Stomach (tissue), 4 donors: ENCODE data around the gene FRMD5.

Experiments
- POLR2A ChIP-seq, 4 donors: fragments of 450-650 bp; IDR thresholded peaks; one replicate each; pipeline ENCODE4 v1.6.1; 2016; ENCODE audit warnings: antibody characterized with exemption in 4 of 4, control low read depth in 2 of 4, mild to moderate bottlenecking in 1 of 4, moderate library complexity in 1 of 4
- POLR2AphosphoS5 ChIP-seq, 3 donors: sonication (generic); formaldehyde crosslinking; IDR thresholded peaks; one replicate each; pipeline ENCODE4 v1.6.1; 2016; ENCODE audit warnings: antibody characterized with exemption in 3 of 3
- TF ChIP-seq, protein P1 (sequence below), 7 experiments: fragments of 450-650 bp in 4 of 7; fragments of 200-600 bp in 3 of 7; sonication (generic) in 3 of 7; IDR thresholded peaks; one replicate each; pipeline ENCODE4 v1.5.1; 2016 to 2019; ENCODE audit warnings: antibody characterized with exemption in 7 of 7, control low read depth in 2 of 7, mild to moderate bottlenecking in 1 of 7

DNA sequence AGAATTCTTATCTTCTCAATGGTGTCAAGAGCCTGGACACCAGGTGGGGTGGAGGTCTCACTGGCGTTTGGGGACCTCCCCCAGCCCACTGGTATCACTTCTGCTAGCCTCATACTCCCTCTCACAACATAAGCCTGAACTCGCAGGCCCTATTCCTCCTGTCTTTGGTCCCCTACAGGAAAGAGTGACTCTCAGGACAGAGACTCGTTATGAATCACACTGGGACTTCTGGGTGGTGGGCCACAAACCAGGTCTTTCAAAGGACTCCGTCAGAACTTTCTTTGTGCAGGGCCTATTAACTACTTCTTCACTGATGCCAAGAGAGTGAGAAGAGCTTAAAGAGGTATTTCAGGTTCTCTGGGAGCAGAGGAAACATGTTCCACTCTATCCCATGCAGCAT, 267.9 kb downstream of the FRMD5 start:
- no peak for TF ChIP-seq POLR2AphosphoS5 (IDR thresholded peaks at IDR 0.05)
- no peak for TF ChIP-seq POLR2A (IDR thresholded peaks at IDR 0.05)
- TF ChIP-seq, protein P1, sequence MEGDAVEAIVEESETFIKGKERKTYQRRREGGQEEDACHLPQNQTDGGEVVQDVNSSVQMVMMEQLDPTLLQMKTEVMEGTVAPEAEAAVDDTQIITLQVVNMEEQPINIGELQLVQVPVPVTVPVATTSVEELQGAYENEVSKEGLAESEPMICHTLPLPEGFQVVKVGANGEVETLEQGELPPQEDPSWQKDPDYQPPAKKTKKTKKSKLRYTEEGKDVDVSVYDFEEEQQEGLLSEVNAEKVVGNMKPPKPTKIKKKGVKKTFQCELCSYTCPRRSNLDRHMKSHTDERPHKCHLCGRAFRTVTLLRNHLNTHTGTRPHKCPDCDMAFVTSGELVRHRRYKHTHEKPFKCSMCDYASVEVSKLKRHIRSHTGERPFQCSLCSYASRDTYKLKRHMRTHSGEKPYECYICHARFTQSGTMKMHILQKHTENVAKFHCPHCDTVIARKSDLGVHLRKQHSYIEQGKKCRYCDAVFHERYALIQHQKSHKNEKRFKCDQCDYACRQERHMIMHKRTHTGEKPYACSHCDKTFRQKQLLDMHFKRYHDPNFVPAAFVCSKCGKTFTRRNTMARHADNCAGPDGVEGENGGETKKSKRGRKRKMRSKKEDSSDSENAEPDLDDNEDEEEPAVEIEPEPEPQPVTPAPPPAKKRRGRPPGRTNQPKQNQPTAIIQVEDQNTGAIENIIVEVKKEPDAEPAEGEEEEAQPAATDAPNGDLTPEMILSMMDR (IDR thresholded peaks at IDR 0.05): no peak
